ENCODE results near the gene HPS3. TPM values are rescaled to one million over a fixed set of nuclear protein-coding genes. Genes with fewer than 3 reads are reported as not detected.

HPS3 gene
- 10 to 100 TPM; 26.8 to 29.0 TPM for total RNA-seq

GRCh38 chr3:149129326-149130205, at the start of gene HPS3:
TSS of gene HPS3 (plus strand) at chr3:149129638. CDS start at chr3:149129724, 86 bp downstream.
- ATAC-seq: peak; percentile 94
- POLR2A ChIA-PET: interaction anchor here (0.6 to 2.1 kb wide), 8 partner anchors 9 to 176 kb away, joined by 3 to 7 read pairs (median 5); partner anchors contain the start of gene GYG1
- peak within 1 kb of the TSS; percentile 89 for H3K4me3 Mint-ChIP-seq
- H3K4me1 Mint-ChIP-seq (ENCODE audit: low read depth): peaks cover 34% of the 10 kb centered on the region
- H3K36me3 Mint-ChIP-seq (ENCODE audit: low read depth): peaks cover 14% of the 10 kb centered on the region
- no peaks in the 10 kb centered on the region for H3K9me3 Mint-ChIP-seq (ENCODE audit: insufficient read depth)
- H3K27me3 Mint-ChIP-seq (ENCODE audit: low read depth): peaks cover 7% of the 10 kb centered on the region
- CTCF ChIA-PET: interaction anchor here (0.6 to 5.1 kb wide), 13 partner anchors 9 to 175 kb away, joined by 3 to 37 read pairs (median 3); partner anchors contain the start of gene HLTF
- DNase-seq: peak; percentile 89
- peak within 1 kb of the TSS; percentile 88 for H3K27ac Mint-ChIP-seq

- CTCF ChIA-PET: interaction anchor here (1.1 kb wide), 1 partner anchor 40 kb away, joined by 4 read pairs; no protein-coding TSS in a partner anchor
- Mint-ChIP-seq H3K36me3 (ENCODE audit: low read depth) (peaks cover 29% of the 10 kb centered on the region), H3K9me3 (ENCODE audit: insufficient read depth) (no peaks in the 10 kb centered on the region), H3K4me3 (no peak overlapping the region), H3K4me1 (ENCODE audit: low read depth) (peaks cover 18% of the 10 kb centered on the region), H3K27me3 (ENCODE audit: low read depth) (no peaks in the 10 kb centered on the region), H3K27ac (no peak overlapping the region)
- POLR2A ChIA-PET: no interaction called here
- ATAC-seq: no peak
- DNase-seq: no peak
Observed at GRCh38 chr3:149080011-149080698, 49.3 kb upstream of the HPS3 start.

GRCh38 chr3:149080699-149081091, 48.7 kb upstream of the HPS3 start:
- Mint-ChIP-seq H3K4me1 (ENCODE audit: low read depth) (peaks cover 22% of the 10 kb centered on the region), H3K36me3 (ENCODE audit: low read depth) (peaks cover 29% of the 10 kb centered on the region), H3K27me3 (ENCODE audit: low read depth) (no peaks in the 10 kb centered on the region), H3K9me3 (ENCODE audit: insufficient read depth) (no peaks in the 10 kb centered on the region), H3K27ac (no peak overlapping the region), H3K4me3 (no peak overlapping the region)
- ChIA-PET CTCF (interaction anchor here (1.1 kb wide), 1 partner anchor 40 kb away, joined by 4 read pairs; no protein-coding TSS in a partner anchor), POLR2A (no interaction called here)
- ATAC-seq (no peak), DNase-seq (no peak)

GRCh38 chr3:149081772-149082171, 47.7 kb upstream of the HPS3 start:
- Mint-ChIP-seq H3K4me1 (ENCODE audit: low read depth) (peaks cover 25% of the 10 kb centered on the region), H3K27me3 (ENCODE audit: low read depth) (no peaks in the 10 kb centered on the region), H3K36me3 (ENCODE audit: low read depth) (peaks cover 29% of the 10 kb centered on the region), H3K27ac (no peak overlapping the region), H3K4me3 (no peak overlapping the region), H3K9me3 (ENCODE audit: insufficient read depth) (no peaks in the 10 kb centered on the region)
- no peak for DNase-seq
- ChIA-PET CTCF (no interaction called here), POLR2A (no interaction called here)
- ATAC-seq: no peak

- peaks cover 24% of the 10 kb centered on the region for H3K4me1 Mint-ChIP-seq (ENCODE audit: low read depth)
- DNase-seq (peak; percentile 50), ATAC-seq (peak; percentile 50)
- ChIA-PET POLR2A (interaction anchor here (0.6 kb wide), 1 partner anchor 132 kb away, joined by 4 read pairs; no protein-coding TSS in a partner anchor), CTCF (interaction anchor here (1.3 to 1.6 kb wide), 3 partner anchors 44 to 189 kb away, joined by 3 read pairs; no protein-coding TSS in a partner anchor)
- H3K27ac Mint-ChIP-seq: peak overlapping the region; percentile 88
- peaks cover 22% of the 10 kb centered on the region for H3K36me3 Mint-ChIP-seq (ENCODE audit: low read depth)
- no peaks in the 10 kb centered on the region for H3K27me3 Mint-ChIP-seq (ENCODE audit: low read depth)
- no peaks in the 10 kb centered on the region for H3K9me3 Mint-ChIP-seq (ENCODE audit: insufficient read depth)
- peak overlapping the region; percentile 96 for H3K4me3 Mint-ChIP-seq
Observed at GRCh38 chr3:149085828-149086231, 43.6 kb upstream of the HPS3 start.

GRCh38 chr3:149086232-149086988, 43.0 kb upstream of the HPS3 start, which contains the start of gene HLTF:
TSS of gene HLTF (minus strand) at chr3:149086533. CDS start at chr3:149086336, 197 bp downstream.
- no peaks in the 10 kb centered on the region for H3K9me3 Mint-ChIP-seq (ENCODE audit: insufficient read depth)
- ChIA-PET POLR2A (no interaction called here), CTCF (interaction anchor here (1.1 to 1.6 kb wide), 5 partner anchors 17 to 189 kb away, joined by 3 to 4 read pairs (median 3); no protein-coding TSS in a partner anchor)
- no peaks in the 10 kb centered on the region for H3K27me3 Mint-ChIP-seq (ENCODE audit: low read depth)
- H3K4me1 Mint-ChIP-seq (ENCODE audit: low read depth): peaks cover 24% of the 10 kb centered on the region
- peaks cover 19% of the 10 kb centered on the region for H3K36me3 Mint-ChIP-seq (ENCODE audit: low read depth)
- peak; percentile 100 for ATAC-seq
- H3K27ac Mint-ChIP-seq: peak within 1 kb of the TSS; percentile 88
- H3K4me3 Mint-ChIP-seq: peak within 1 kb of the TSS; percentile 96
- DNase-seq: peak; percentile 95

- H3K9me3 Mint-ChIP-seq (ENCODE audit: insufficient read depth): no peaks in the 10 kb centered on the region
- H3K27ac Mint-ChIP-seq: no peak overlapping the region
- ATAC-seq (no peak), DNase-seq (no peak)
- ChIA-PET CTCF (interaction anchor here (0.6 to 1.2 kb wide), 3 partner anchors 17 to 679 kb away, joined by 3 to 4 read pairs (median 4); no protein-coding TSS in a partner anchor), POLR2A (no interaction called here)
- no peaks in the 10 kb centered on the region for H3K27me3 Mint-ChIP-seq (ENCODE audit: low read depth)
- peaks cover 24% of the 10 kb centered on the region for H3K4me1 Mint-ChIP-seq (ENCODE audit: low read depth)
- H3K36me3 Mint-ChIP-seq (ENCODE audit: low read depth): peaks cover 14% of the 10 kb centered on the region
- no peak overlapping the region for H3K4me3 Mint-ChIP-seq
Observed at GRCh38 chr3:149087208-149087607, 42.2 kb upstream of the HPS3 start.

- CTCF ChIA-PET: no interaction called here
- Mint-ChIP-seq H3K27ac (no peak overlapping the region), H3K36me3 (ENCODE audit: low read depth) (peaks cover 4% of the 10 kb centered on the region), H3K4me1 (ENCODE audit: low read depth) (peaks cover 15% of the 10 kb centered on the region), H3K27me3 (ENCODE audit: low read depth) (no peaks in the 10 kb centered on the region), H3K9me3 (ENCODE audit: insufficient read depth) (no peaks in the 10 kb centered on the region), H3K4me3 (no peak overlapping the region)
- DNase-seq: no peak
- no peak for ATAC-seq
- POLR2A ChIA-PET: no interaction called here
Observed at GRCh38 chr3:149089395-149089794, 40.0 kb upstream of the HPS3 start.

- no peak for ATAC-seq
- ChIA-PET POLR2A (interaction anchor here (1.2 kb wide), 1 partner anchor 1781 kb away, joined by 3 read pairs; no protein-coding TSS in a partner anchor), CTCF (interaction anchor here (1.0 to 1.2 kb wide), 2 partner anchors 30 to 185 kb away, joined by 3 read pairs; no protein-coding TSS in a partner anchor)
- DNase-seq: no peak
- Mint-ChIP-seq H3K27ac (no peak overlapping the region), H3K9me3 (ENCODE audit: insufficient read depth) (no peaks in the 10 kb centered on the region), H3K27me3 (ENCODE audit: low read depth) (no peaks in the 10 kb centered on the region), H3K4me3 (no peak overlapping the region), H3K4me1 (ENCODE audit: low read depth) (peaks cover 8% of the 10 kb centered on the region), H3K36me3 (ENCODE audit: low read depth) (no peaks in the 10 kb centered on the region)
Observed at GRCh38 chr3:149090461-149090860, 39.0 kb upstream of the HPS3 start.

GRCh38 chr3:149090907-149091306, 38.5 kb upstream of the HPS3 start:
- Mint-ChIP-seq H3K9me3 (ENCODE audit: insufficient read depth) (no peaks in the 10 kb centered on the region), H3K4me1 (ENCODE audit: low read depth) (peaks cover 4% of the 10 kb centered on the region), H3K4me3 (no peak overlapping the region), H3K27ac (no peak overlapping the region), H3K36me3 (ENCODE audit: low read depth) (no peaks in the 10 kb centered on the region), H3K27me3 (ENCODE audit: low read depth) (no peaks in the 10 kb centered on the region)
- no peak for ATAC-seq
- CTCF ChIA-PET: interaction anchor here (1.0 to 1.2 kb wide), 2 partner anchors 29 to 184 kb away, joined by 3 read pairs; no protein-coding TSS in a partner anchor
- POLR2A ChIA-PET: interaction anchor here (1.2 kb wide), 1 partner anchor 1780 kb away, joined by 3 read pairs; no protein-coding TSS in a partner anchor
- DNase-seq: no peak

GRCh38 chr3:149091983-149092382, 37.5 kb upstream of the HPS3 start:
- ChIA-PET POLR2A (no interaction called here), CTCF (interaction anchor here (0.9 kb wide), 1 partner anchor 13 kb away, joined by 4 read pairs; no protein-coding TSS in a partner anchor)
- ATAC-seq (no peak), DNase-seq (no peak)
- no peak overlapping the region for H3K27ac Mint-ChIP-seq
- no peaks in the 10 kb centered on the region for H3K27me3 Mint-ChIP-seq (ENCODE audit: low read depth)
- no peak overlapping the region for H3K4me3 Mint-ChIP-seq
- H3K9me3 Mint-ChIP-seq (ENCODE audit: insufficient read depth): no peaks in the 10 kb centered on the region
- H3K4me1 Mint-ChIP-seq (ENCODE audit: low read depth): no peaks in the 10 kb centered on the region
- H3K36me3 Mint-ChIP-seq (ENCODE audit: low read depth): no peaks in the 10 kb centered on the region

All from activated CD8-positive, alpha-beta T cell treated with anti-CD3 and anti-CD28 coated beads, Interleukin-2, amount 10 ng/mL, durations not matched to agents 7 days and 5 days (primary cell).